NB4 (cell line): ENCODE measurements around the gene FOXL1.

Experiments used
- DNase-seq: peaks from one replicate; pipeline ENCODE4 v3.0.0; 2010; ENCODE audit warnings: low read depth
- H3K4me3 ChIP-seq: one replicate; pipeline ENCODE4 v1.5.1; 2011; ENCODE audit warnings: mild to moderate bottlenecking, low read depth, low read length, moderate library complexity
- CTCF ChIP-seq: IDR thresholded peaks from one replicate; pipeline ENCODE4 v1.5.1; 2012; ENCODE audit warnings: low read depth, low read length
- MAX ChIP-seq: IDR thresholded peaks from 2 replicates; pipeline ENCODE4 v1.6.1; 2011; ENCODE audit warnings: low read depth, low read length
- MYC ChIP-seq: IDR thresholded peaks from 2 replicates; pipeline ENCODE4 v1.6.1; 2011; ENCODE audit warnings: low read depth, low read length
- POLR2A ChIP-seq: IDR thresholded peaks from 2 replicates; pipeline ENCODE4 v1.6.1; 2011; ENCODE audit warnings: mild to moderate bottlenecking; ENCODE audit not compliant: insufficient read length; ENCODE audit errors: extremely low read depth

FOXL1 gene

GRCh38 chr16:86563469-86564345 lies 14.6 kb upstream of the FOXL1 start:
- H3K4me3 ChIP-seq: peak overlapping the region; percentile 32
- TF ChIP-seq POLR2A (no peak), CTCF (peak; percentile 99)
- peak; percentile 89 for DNase-seq

GRCh38 chr16:86565181-86565631 lies 13.1 kb upstream of the FOXL1 start:
- no peak overlapping the region for H3K4me3 ChIP-seq
- TF ChIP-seq MYC (no peak), MAX (no peak), POLR2A (no peak), CTCF (no peak)
- no peak for DNase-seq

GRCh38 chr16:86565644-86566511 lies 12.5 kb upstream of the FOXL1 start:
- no peak for DNase-seq
- TF ChIP-seq POLR2A: no peak
- TF ChIP-seq CTCF: no peak
- no peak for TF ChIP-seq MAX
- TF ChIP-seq MYC: no peak
- no peak overlapping the region for H3K4me3 ChIP-seq

- DNase-seq: no peak
- H3K4me3 ChIP-seq: no peak within 1 kb of the TSS
- no peak for TF ChIP-seq MAX
- TF ChIP-seq MYC: no peak
- TF ChIP-seq CTCF: no peak
- no peak for TF ChIP-seq POLR2A
These were observed 11.8 kb upstream of the FOXL1 start, which contains the start of gene FOXC2 for GRCh38 chr16:86566601-86566965. Gene FOXC2 (plus strand): TSS chr16:86566829. CDS start chr16:86567336, 507 bp downstream.

- H3K4me3 ChIP-seq: no peak overlapping the region
- DNase-seq: no peak
- TF ChIP-seq POLR2A: no peak
- no peak for TF ChIP-seq MYC
- no peak for TF ChIP-seq MAX
- TF ChIP-seq CTCF: no peak
These were observed 11.2 kb upstream of the FOXL1 start for GRCh38 chr16:86566966-86567700.
